ENCODE data around the gene MBNL2. TPM values are rescaled to one million over a fixed set of nuclear protein-coding genes. Genes with fewer than 3 reads are reported as not detected.

The MBNL2 gene, protein sequence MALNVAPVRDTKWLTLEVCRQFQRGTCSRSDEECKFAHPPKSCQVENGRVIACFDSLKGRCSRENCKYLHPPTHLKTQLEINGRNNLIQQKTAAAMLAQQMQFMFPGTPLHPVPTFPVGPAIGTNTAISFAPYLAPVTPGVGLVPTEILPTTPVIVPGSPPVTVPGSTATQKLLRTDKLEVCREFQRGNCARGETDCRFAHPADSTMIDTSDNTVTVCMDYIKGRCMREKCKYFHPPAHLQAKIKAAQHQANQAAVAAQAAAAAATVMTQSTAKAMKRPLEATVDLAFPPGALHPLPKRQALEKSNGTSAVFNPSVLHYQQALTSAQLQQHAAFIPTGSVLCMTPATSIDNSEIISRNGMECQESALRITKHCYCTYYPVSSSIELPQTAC
- 0.17 and 0.22 TPM in 2 replicates for total RNA-seq (2021)
- long read RNA-seq, result 0 reads

DNA sequence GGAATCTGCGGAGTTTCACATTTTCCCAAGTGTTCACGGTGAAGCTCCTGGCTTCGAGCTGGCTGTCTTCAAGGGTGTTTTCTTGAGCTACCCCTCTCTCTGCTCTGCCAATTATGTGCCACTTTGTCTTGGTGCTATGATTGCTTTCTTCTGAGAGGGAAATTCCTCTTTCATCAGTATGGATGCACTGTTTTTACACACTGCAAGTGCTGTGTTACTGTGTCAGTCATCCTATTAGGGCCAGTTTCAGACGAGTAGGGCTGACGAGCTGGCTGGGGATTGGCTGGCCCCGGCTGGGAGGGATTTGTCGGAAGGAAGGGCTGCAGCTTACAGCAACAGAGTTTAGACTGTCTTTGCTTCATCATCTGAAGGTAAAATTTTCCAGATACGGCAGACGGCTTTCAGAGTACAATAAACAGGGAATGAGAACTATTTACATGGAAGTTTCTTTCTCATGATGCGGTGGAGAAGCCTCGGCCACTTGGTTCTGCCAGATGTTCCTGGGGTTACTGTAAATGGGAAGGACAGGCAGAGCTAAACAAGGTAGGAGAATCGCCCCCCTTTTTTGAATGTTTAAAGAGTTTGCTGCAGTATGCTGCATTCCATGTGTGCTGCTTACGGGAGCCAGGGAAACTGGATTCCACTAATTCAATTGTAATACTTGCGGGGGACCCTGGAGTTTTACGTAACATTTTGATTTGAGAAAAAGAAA, at the start of gene MBNL2:
TSS of gene MBNL2 (plus strand) at position 345 of the 712 bp plus-strand sequence. CDS start 53,903 bp downstream, outside the sequence.
- Histone ChIP-seq H3K4ac (ENCODE audit: low read depth, low read length) (no peak within 1 kb of the TSS), H3K79me1 (ENCODE audit: insufficient read depth, low read depth, low read length, poor library complexity, severe bottlenecking) (no peaks in the 10 kb centered on the region), H3K23ac (ENCODE audit: insufficient read length, low read depth, low read length) (no peak within 1 kb of the TSS), H3K4me2 (ENCODE audit: insufficient read depth, insufficient read length, low read length) (peak within 1 kb of the TSS; percentile 48), H3K14ac (ENCODE audit: insufficient read depth, low read length) (no peak within 1 kb of the TSS), H4K91ac (ENCODE audit: insufficient read length, low read depth, low read length) (no peak within 1 kb of the TSS), H3K4me1 (ENCODE audit: insufficient read depth, low read length) (peaks cover 2% of the 10 kb centered on the region; the same call in 1 of the 2 replicates), H3K79me2 (ENCODE audit: insufficient read depth, low read length) (no peaks in the 10 kb centered on the region), H3K23me2 (ENCODE audit: insufficient read length, low read depth, low read length, poor library complexity, severe bottlenecking) (no peaks in the 10 kb centered on the region), H3K18ac (ENCODE audit: insufficient read length, low read depth, low read length) (no peak within 1 kb of the TSS), H4K8ac (replicated peaks; ENCODE audit: insufficient read length, low read depth, low read length) (no peak within 1 kb of the TSS), H2BK12ac (ENCODE audit: insufficient read length, low read depth, low read length) (no peak within 1 kb of the TSS), H2AFZ (ENCODE audit: low read length) (no peak within 1 kb of the TSS), H3K9me3 (ENCODE audit: control insufficient read depth, low read depth, low read length) (no peaks in the 10 kb centered on the region), H2BK20ac (ENCODE audit: low read depth, low read length, poor library complexity, severe bottlenecking) (no peak within 1 kb of the TSS), H4K20me1 (ENCODE audit: control insufficient read depth, insufficient read depth, insufficient read length) (no peaks in the 10 kb centered on the region), H2BK120ac (ENCODE audit: low read depth, low read length, poor library complexity, severe bottlenecking) (no peak within 1 kb of the TSS), H3K27me3 (ENCODE audit: insufficient read depth, low read length) (peaks cover 28% of the 10 kb centered on the region; the same call in 1 of the 2 replicates), H4K5ac (ENCODE audit: insufficient read length, low read depth, low read length) (no peak within 1 kb of the TSS), H2BK5ac (ENCODE audit: insufficient read length, low read length) (no peak within 1 kb of the TSS), H2AK5ac (ENCODE audit: insufficient read length, low read length) (no peak within 1 kb of the TSS), H3K9ac (ENCODE audit: extremely low read depth, insufficient read length, low read length) (no peak within 1 kb of the TSS), H3T11ph (ENCODE audit: low read length) (no peak within 1 kb of the TSS), H3K56ac (ENCODE audit: insufficient read length, low read depth, low read length) (no peak within 1 kb of the TSS), H2BK15ac (ENCODE audit: low read depth, low read length) (no peak within 1 kb of the TSS), H3K27ac (ENCODE audit: insufficient read length, low read depth, low read length) (no peak within 1 kb of the TSS)
- peak within 1 kb of the TSS in 1 of 3 experiments; percentile 92; a peak in 3 of 7 replicates for H3K27ac Mint-ChIP-seq
- peak; percentile 85 for DNase-seq
- H3K4me1 Mint-ChIP-seq, result peaks cover 23 to 34% of the 10 kb centered on the region in 2 experiments
- H3K36me3 Mint-ChIP-seq (ENCODE audit: insufficient read depth in 1 of 3, low read depth in 3 of 3), result no peaks in the 10 kb centered on the region
- no peaks in the 10 kb centered on the region; a peak in 1 of 5 replicates for H3K9me3 Mint-ChIP-seq
- H3K4me3 Mint-ChIP-seq, result peak within 1 kb of the TSS; percentile 60 to 80
- TF ChIP-seq, protein P1, sequence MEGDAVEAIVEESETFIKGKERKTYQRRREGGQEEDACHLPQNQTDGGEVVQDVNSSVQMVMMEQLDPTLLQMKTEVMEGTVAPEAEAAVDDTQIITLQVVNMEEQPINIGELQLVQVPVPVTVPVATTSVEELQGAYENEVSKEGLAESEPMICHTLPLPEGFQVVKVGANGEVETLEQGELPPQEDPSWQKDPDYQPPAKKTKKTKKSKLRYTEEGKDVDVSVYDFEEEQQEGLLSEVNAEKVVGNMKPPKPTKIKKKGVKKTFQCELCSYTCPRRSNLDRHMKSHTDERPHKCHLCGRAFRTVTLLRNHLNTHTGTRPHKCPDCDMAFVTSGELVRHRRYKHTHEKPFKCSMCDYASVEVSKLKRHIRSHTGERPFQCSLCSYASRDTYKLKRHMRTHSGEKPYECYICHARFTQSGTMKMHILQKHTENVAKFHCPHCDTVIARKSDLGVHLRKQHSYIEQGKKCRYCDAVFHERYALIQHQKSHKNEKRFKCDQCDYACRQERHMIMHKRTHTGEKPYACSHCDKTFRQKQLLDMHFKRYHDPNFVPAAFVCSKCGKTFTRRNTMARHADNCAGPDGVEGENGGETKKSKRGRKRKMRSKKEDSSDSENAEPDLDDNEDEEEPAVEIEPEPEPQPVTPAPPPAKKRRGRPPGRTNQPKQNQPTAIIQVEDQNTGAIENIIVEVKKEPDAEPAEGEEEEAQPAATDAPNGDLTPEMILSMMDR (conservative IDR thresholded peaks at IDR 0.05), result no peak
- WGBS (ENCODE audit: extremely low coverage, insufficient read length, low lambda C conversion rate), result no CpG with 5 or more reads among the region's 15 CpGs
- H3K27me3 Mint-ChIP-seq (ENCODE audit: low read depth), result peaks cover 98% of the 10 kb centered on the region

All from H9 (cell line).